ENCODE data around the gene CRYZ. TPM values are rescaled to one million over a fixed set of nuclear protein-coding genes. Genes with fewer than 3 reads are reported as not detected.

CRYZ gene
- polyA plus RNA-seq, 1 donor (not counting 4 experiments of a cell fraction or from before 2014, with no cell fraction given) = 213 TPM

- Histone ChIP-seq H2AFZ (ENCODE audit: control insufficient read depth, low read length) (no peak overlapping the region), H3K27ac (ENCODE audit: control insufficient read depth, insufficient read depth, low read length) (no peak overlapping the region), H3K4me1 (ENCODE audit: control insufficient read depth, extremely low read depth, insufficient read depth, low read length) (no peaks in the 10 kb centered on the region)
These were observed 20.0 kb downstream of the CRYZ start for GRCh38 chr1:74712881-74713280.

DNA sequence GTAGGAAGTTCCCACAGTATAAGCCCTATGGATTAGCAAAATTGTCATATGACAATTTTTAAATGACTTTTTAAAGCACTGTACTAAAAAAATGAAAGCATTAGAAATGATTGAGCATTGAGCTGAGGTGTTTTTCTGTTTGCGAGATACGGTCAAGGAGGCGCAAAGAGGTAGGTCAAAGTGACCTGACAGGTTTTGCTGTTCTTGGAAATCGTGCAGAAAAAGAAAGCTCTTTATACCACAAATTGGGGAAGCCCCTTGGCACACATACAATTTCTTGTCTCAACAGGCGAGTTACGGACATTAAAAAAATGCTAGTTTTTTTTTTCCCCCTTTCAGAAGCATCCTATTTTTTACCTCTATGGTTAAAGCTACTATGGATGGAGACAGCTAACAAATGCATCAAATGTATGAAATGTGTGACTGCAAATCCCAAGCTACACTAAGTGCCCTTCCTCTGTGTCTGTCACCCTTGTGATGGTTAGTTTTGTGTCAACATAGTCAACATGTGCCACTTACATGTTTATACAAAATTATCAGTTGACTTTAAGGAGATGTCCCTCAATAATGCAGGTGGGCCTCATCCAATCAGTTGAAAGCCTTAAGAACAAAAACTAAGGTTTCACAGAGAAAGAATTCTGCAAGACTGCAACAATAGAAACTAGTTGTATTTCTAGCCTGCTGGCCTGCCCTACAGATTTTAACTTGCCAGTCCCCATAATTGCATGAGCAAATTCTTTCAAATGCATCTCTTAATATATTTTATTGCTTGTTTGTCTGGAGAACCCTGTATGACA, 29.3 kb downstream of the CRYZ start:
- no peak for DNase-seq (ENCODE audit: low read depth, low spot score)
- Histone ChIP-seq H2AFZ (ENCODE audit: control insufficient read depth, low read length) (no peak overlapping the region), H3K36me3 (ENCODE audit: control insufficient read depth in 2 of 2, extremely low read depth in 1 of 2, insufficient read depth in 2 of 2, low read length in 2 of 2) (peaks cover 0 to 1% of the 10 kb centered on the region in 2 experiments), H3K4me1 (ENCODE audit: control insufficient read depth, extremely low read depth, insufficient read depth, low read length) (no peaks in the 10 kb centered on the region), H3K9ac (ENCODE audit: control insufficient read depth, extremely low read depth, insufficient read depth, low read length) (no peak overlapping the region), H4K20me1 (ENCODE audit: control insufficient read depth, extremely low read depth, insufficient read depth, low read length) (no peaks in the 10 kb centered on the region), H3K4me3 (ENCODE audit: control insufficient read depth in 2 of 3, extremely low read depth in 1 of 3, insufficient read depth in 2 of 3, low read depth in 1 of 3, low read length in 3 of 3) (no peak overlapping the region), H3K9me1 (ENCODE audit: control insufficient read depth, extremely low read depth, insufficient read depth, low read length) (no peaks in the 10 kb centered on the region), H3K4me2 (ENCODE audit: control insufficient read depth, extremely low read depth, insufficient read depth, low read depth, low read length) (no peak overlapping the region), H3K27me3 (ENCODE audit: control insufficient read depth, extremely low read depth, insufficient read depth, low read length) (no peaks in the 10 kb centered on the region), H3K9me3 (ENCODE audit: control insufficient read depth, low read depth, low read length) (no peaks in the 10 kb centered on the region), H3K27ac (ENCODE audit: control insufficient read depth, insufficient read depth, low read length) (no peak overlapping the region), H3K79me2 (ENCODE audit: control insufficient read depth, insufficient read depth, low read length) (no peaks in the 10 kb centered on the region)
- dilution Hi-C loops (cut with MboI; ENCODE audit: extremely low pct_ligation_motif_present, low sequenced_read_pairs) = no loop called here
- TF ChIP-seq EZH2 (IDR thresholded peaks at IDR 0.05; ENCODE audit: low read length) = no peak
- TF ChIP-seq, protein P1, sequence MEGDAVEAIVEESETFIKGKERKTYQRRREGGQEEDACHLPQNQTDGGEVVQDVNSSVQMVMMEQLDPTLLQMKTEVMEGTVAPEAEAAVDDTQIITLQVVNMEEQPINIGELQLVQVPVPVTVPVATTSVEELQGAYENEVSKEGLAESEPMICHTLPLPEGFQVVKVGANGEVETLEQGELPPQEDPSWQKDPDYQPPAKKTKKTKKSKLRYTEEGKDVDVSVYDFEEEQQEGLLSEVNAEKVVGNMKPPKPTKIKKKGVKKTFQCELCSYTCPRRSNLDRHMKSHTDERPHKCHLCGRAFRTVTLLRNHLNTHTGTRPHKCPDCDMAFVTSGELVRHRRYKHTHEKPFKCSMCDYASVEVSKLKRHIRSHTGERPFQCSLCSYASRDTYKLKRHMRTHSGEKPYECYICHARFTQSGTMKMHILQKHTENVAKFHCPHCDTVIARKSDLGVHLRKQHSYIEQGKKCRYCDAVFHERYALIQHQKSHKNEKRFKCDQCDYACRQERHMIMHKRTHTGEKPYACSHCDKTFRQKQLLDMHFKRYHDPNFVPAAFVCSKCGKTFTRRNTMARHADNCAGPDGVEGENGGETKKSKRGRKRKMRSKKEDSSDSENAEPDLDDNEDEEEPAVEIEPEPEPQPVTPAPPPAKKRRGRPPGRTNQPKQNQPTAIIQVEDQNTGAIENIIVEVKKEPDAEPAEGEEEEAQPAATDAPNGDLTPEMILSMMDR (optimal IDR thresholded peaks at IDR 0.05 in 1 of 3, IDR thresholded peaks at IDR 0.05 in 1 of 3, conservative IDR thresholded peaks at IDR 0.05 in 1 of 3; ENCODE audit: extremely low read depth in 1 of 3, insufficient read depth in 2 of 3, low read length in 3 of 3) = no peak
- no peak for FAIRE-seq

More at GRCh38 chr1:74712881-74713280, 20.0 kb downstream of the CRYZ start:
- Histone ChIP-seq H3K9me1 (ENCODE audit: control insufficient read depth, extremely low read depth, insufficient read depth, low read length) (no peaks in the 10 kb centered on the region), H3K27me3 (ENCODE audit: control insufficient read depth, extremely low read depth, insufficient read depth, low read length) (no peaks in the 10 kb centered on the region), H3K9me3 (ENCODE audit: control insufficient read depth, low read depth, low read length) (no peaks in the 10 kb centered on the region), H4K20me1 (ENCODE audit: control insufficient read depth, extremely low read depth, insufficient read depth, low read length) (no peaks in the 10 kb centered on the region), H3K9ac (ENCODE audit: control insufficient read depth, extremely low read depth, insufficient read depth, low read length) (no peak overlapping the region), H3K36me3 (ENCODE audit: control insufficient read depth in 2 of 2, extremely low read depth in 1 of 2, insufficient read depth in 2 of 2, low read length in 2 of 2) (peaks cover 1 to 4% of the 10 kb centered on the region in 2 experiments), H3K4me3 (ENCODE audit: control insufficient read depth in 2 of 3, extremely low read depth in 1 of 3, insufficient read depth in 2 of 3, low read depth in 1 of 3, low read length in 3 of 3) (no peak overlapping the region), H3K79me2 (ENCODE audit: control insufficient read depth, insufficient read depth, low read length) (no peaks in the 10 kb centered on the region), H3K4me2 (ENCODE audit: control insufficient read depth, extremely low read depth, insufficient read depth, low read depth, low read length) (no peak overlapping the region)
- TF ChIP-seq EZH2 (IDR thresholded peaks at IDR 0.05; ENCODE audit: low read length) = no peak
- TF ChIP-seq, protein P1 (optimal IDR thresholded peaks at IDR 0.05 in 1 of 3, IDR thresholded peaks at IDR 0.05 in 1 of 3, conservative IDR thresholded peaks at IDR 0.05 in 1 of 3; ENCODE audit: extremely low read depth in 1 of 3, insufficient read depth in 2 of 3, low read length in 3 of 3) = no peak
- dilution Hi-C loops (cut with MboI; ENCODE audit: extremely low pct_ligation_motif_present, low sequenced_read_pairs) = no loop called here
- DNase-seq (ENCODE audit: low read depth, low spot score) (no peak), FAIRE-seq (no peak)

All from keratinocyte (primary cell).